CD4-positive, alpha-beta T cell (primary cell): ENCODE data around the gene ZNF483. TPM values are rescaled to one million over a fixed set of nuclear protein-coding genes. Genes with fewer than 3 reads are reported as not detected.
A peak's percentile ranks its signal among the peaks of the same experiment; 100 is the strongest.

Source experiments
- ATAC-seq: fragments of 200-7000 bp; cut with Tn5 transposase; one replicate; pipeline ENCODE4 v1.10.0; 2022; ENCODE audit warnings: mild to moderate bottlenecking; ENCODE audit not compliant: poor library complexity
- CTCF ChIA-PET: fragments of 350-600 bp; sonication (Branson Sonifier 250); formaldehyde crosslinking; loops from one replicate; lab custom pipeline; 2021; ENCODE audit warnings: antibody characterized with exemption, inconsistent platforms; lab: Charles Lee
- POLR2A ChIA-PET: fragments of 350-600 bp; sonication (Branson Sonifier 250); formaldehyde crosslinking; loops from one replicate; lab custom pipeline; 2021; ENCODE audit warnings: antibody characterized with exemption, inconsistent platforms; lab: Charles Lee
- DNase-seq, 14 experiments: peaks; one replicate each; pipeline ENCODE4 v3.0.0-alpha.2; 2013 to 2020; ENCODE audit warnings: mixed read lengths in 2 of 14
- H3K27ac ChIP-seq, 2 donors: one replicate each; pipeline versions ENCODE4 v1.5.1 to v1.7.0; 2013; ENCODE audit warnings: low read length in 2 of 2, low read depth in 1 of 2, mild to moderate bottlenecking in 1 of 2
- H3K27me3 ChIP-seq, 2 experiments: 1 replicate in 1 of 2; 2 replicates in 1 of 2; pipeline versions ENCODE4 v1.6.1 to v1.7.0; 2013; ENCODE audit warnings: low read length in 2 of 2, control low read depth in 1 of 2, mild to moderate bottlenecking in 1 of 2, moderate library complexity in 1 of 2; ENCODE audit not compliant: insufficient read depth in 2 of 2, control insufficient read depth in 1 of 2
- H3K36me3 ChIP-seq: one replicate; pipeline ENCODE4 v1.6.1; 2013; ENCODE audit warnings: low read length, control low read depth; ENCODE audit not compliant: insufficient read depth
- H3K4me1 ChIP-seq: one replicate; pipeline ENCODE4 v1.6.1; 2013; ENCODE audit warnings: low read length, control low read depth; ENCODE audit not compliant: insufficient read depth
- H3K4me3 ChIP-seq: one replicate; pipeline ENCODE4 v1.5.1; 2013; ENCODE audit warnings: mild to moderate bottlenecking, low read length, moderate library complexity
- H3K9me3 ChIP-seq, 2 experiments: 1 replicate in 1 of 2; 2 replicates in 1 of 2; pipeline versions ENCODE4 v1.6.1 to v1.7.0; 2013; ENCODE audit warnings: low read length in 2 of 2, mild to moderate bottlenecking in 2 of 2, control low read depth in 1 of 2, moderate library complexity in 1 of 2; ENCODE audit not compliant: control insufficient read depth in 1 of 2, insufficient read depth in 1 of 2
- H3K27ac Mint-ChIP-seq: one replicate; pipeline ENCODE4 v1.8.0; 2020; ENCODE audit warnings: mixed read lengths
- H3K27me3 Mint-ChIP-seq: one replicate; pipeline ENCODE4 v1.8.0; 2021; ENCODE audit warnings: mixed read lengths
- H3K36me3 Mint-ChIP-seq: one replicate; pipeline ENCODE4 v1.8.0; 2021; ENCODE audit warnings: low read depth, mixed read lengths
- H3K4me1 Mint-ChIP-seq: one replicate; pipeline ENCODE4 v1.8.0; 2021; ENCODE audit warnings: low read depth, mixed read lengths
- H3K4me3 Mint-ChIP-seq: one replicate; pipeline ENCODE4 v1.8.0; 2020; ENCODE audit warnings: mild to moderate bottlenecking, mixed read lengths
- H3K9me3 Mint-ChIP-seq: one replicate; pipeline ENCODE4 v1.8.0; 2020; ENCODE audit warnings: mixed read lengths
- CTCF ChIP-seq: fragments of 200-600 bp; IDR thresholded peaks from one replicate; pipeline ENCODE4 v1.8.0; 2022; ENCODE audit warnings: antibody characterized with exemption, mild to moderate bottlenecking
- intact Hi-C, 2 experiments: fragments of 100-400 bp; cut with DNase I in 1 of 2; cut with micrococcal nuclease in 1 of 2; formaldehyde crosslinking; loops; one replicate each; pipeline versions ENCODE4 v1.15.1 to v1.9.0; 2023 to 2025; cut with DNase I, micrococcal nuclease
- total RNA-seq, 174 experiments: library from RNA in 2 of 174; stranded (reverse) in 2 of 174; gene quantifications; one replicate each; pipeline ENCODE4 v1.2.3 and lab custom pipeline; 2021 to 2026

ZNF483 gene
- total RNA-seq, 2 experiments from 2014 or later = 28.5 to 32.9 TPM

- H3K36me3 ChIP-seq = peaks cover 5% of the 10 kb centered on the region
- intact Hi-C loops = loop anchor here in 1 of 2 experiments (5.0 kb wide), 1 partner anchor 1190 kb away; the partner anchor contains the start of gene INIP
- TF ChIP-seq CTCF = no peak
- peaks cover 0 to 20% of the 10 kb centered on the region in 2 experiments for H3K9me3 ChIP-seq
- H3K36me3 Mint-ChIP-seq = peaks cover 67% of the 10 kb centered on the region
- H3K27me3 ChIP-seq = no peaks in the 10 kb centered on the region
- POLR2A ChIA-PET = interaction anchor here (0.8 to 4.2 kb wide), 3 partner anchors 10 to 57 kb away, joined by 3 to 46 read pairs (median 3); partner anchors contain the start of gene ECPAS
- ATAC-seq = no peak
- H3K27ac ChIP-seq = no peak overlapping the region
- no peaks in the 10 kb centered on the region for H3K27me3 Mint-ChIP-seq
- H3K4me3 Mint-ChIP-seq = no peak overlapping the region
- CTCF ChIA-PET = no interaction called here
- peaks cover 19% of the 10 kb centered on the region for H3K4me1 ChIP-seq
- H3K9me3 Mint-ChIP-seq = no peaks in the 10 kb centered on the region
- no peak overlapping the region for H3K4me3 ChIP-seq
- no peak overlapping the region for H3K27ac Mint-ChIP-seq
- peak in 1 of 14 experiments; percentile 7 for DNase-seq
- H3K4me1 Mint-ChIP-seq = peaks cover 23% of the 10 kb centered on the region
Observed at GRCh38 chr9:111527347-111527746, 2.4 kb downstream of the ZNF483 start.

DNA sequence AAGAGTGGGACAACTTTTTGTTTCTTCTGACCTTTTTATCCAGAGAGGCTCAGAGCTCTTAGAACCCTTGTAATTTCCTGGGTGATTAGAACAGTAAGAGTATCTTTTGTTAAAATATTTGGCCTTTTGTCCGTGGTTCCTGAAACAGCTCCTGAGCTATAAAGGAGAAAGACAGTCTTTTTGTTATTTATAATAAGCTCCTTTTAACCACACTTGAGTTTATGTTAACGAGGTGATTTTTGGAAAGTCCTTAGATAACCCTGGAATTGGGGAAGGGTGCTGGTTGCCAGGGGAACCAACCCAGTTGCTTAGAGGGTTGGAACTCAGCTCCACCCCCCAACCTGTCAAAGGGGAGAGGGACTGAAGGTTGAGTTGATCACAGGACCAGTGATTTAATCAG is 4.8 kb downstream of the ZNF483 start:
- intact Hi-C loops = loop anchor here in 1 of 2 experiments (5.0 kb wide), 1 partner anchor 1188 kb away; the partner anchor contains the start of gene INIP
- Histone ChIP-seq H3K9me3 (peaks cover 16 to 32% of the 10 kb centered on the region in 2 experiments), H3K36me3 (peaks cover 16% of the 10 kb centered on the region), H3K4me1 (peaks cover 13% of the 10 kb centered on the region), H3K27ac (no peak overlapping the region), H3K4me3 (no peak overlapping the region), H3K27me3 (no peaks in the 10 kb centered on the region)
- DNase-seq (no peak), ATAC-seq (no peak)
- peaks cover 15% of the 10 kb centered on the region for H3K4me1 Mint-ChIP-seq
- peaks cover 4% of the 10 kb centered on the region for H3K9me3 Mint-ChIP-seq
- TF ChIP-seq CTCF = no peak
- H3K36me3 Mint-ChIP-seq = peaks cover 86% of the 10 kb centered on the region
- H3K4me3 Mint-ChIP-seq = no peak overlapping the region
- CTCF ChIA-PET = no interaction called here
- no peak overlapping the region for H3K27ac Mint-ChIP-seq
- no peaks in the 10 kb centered on the region for H3K27me3 Mint-ChIP-seq
- POLR2A ChIA-PET = no interaction called here

DNA sequence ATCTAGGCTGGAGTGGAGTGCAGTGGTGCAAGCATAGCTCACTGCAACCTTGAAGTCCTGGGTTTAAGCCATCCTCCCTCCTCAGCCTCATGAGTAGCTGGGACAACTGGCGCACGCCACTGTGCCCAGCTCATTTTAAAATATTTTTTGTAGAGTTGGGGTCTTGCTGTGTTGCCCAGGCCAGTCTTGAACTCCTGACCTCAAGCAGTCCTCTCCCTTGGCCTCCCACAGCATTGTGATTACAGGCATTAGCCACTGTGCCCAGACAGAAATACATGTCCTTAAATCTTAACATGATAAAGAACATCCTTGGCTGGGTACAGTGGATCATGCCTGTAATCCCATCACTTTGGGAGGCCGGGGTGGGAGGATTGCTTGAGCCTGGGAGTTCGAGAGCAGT is 6.7 kb downstream of the ZNF483 start:
- no peaks in the 10 kb centered on the region for H3K4me1 ChIP-seq
- H3K27me3 ChIP-seq = no peaks in the 10 kb centered on the region
- ATAC-seq (no peak), DNase-seq (no peak)
- no peaks in the 10 kb centered on the region for H3K4me1 Mint-ChIP-seq
- H3K27ac ChIP-seq = no peak overlapping the region
- H3K27me3 Mint-ChIP-seq = no peaks in the 10 kb centered on the region
- no peak overlapping the region for H3K27ac Mint-ChIP-seq
- H3K4me3 Mint-ChIP-seq = no peak overlapping the region
- CTCF ChIA-PET = no interaction called here
- POLR2A ChIA-PET = no interaction called here
- intact Hi-C loops = no loop called here
- TF ChIP-seq CTCF = no peak
- H3K36me3 Mint-ChIP-seq = peaks cover 86% of the 10 kb centered on the region
- peaks cover 4% of the 10 kb centered on the region for H3K9me3 Mint-ChIP-seq
- peaks cover 27 to 49% of the 10 kb centered on the region in 2 experiments for H3K9me3 ChIP-seq
- peaks cover 29% of the 10 kb centered on the region for H3K36me3 ChIP-seq
- no peak overlapping the region for H3K4me3 ChIP-seq
